Duodenal mucosa (tissue), 2 donors: Measurements from ENCODE around the gene FPGS.
A peak's percentile ranks its signal among the peaks of the same experiment; 100 is the strongest.
"Not testable (repeated sequence)": the region's sequence is repeated elsewhere in the genome, so short reads cannot be mapped to it uniquely, and the experiment has no call there.

Experiments
- H3K27ac ChIP-seq: one replicate; pipeline ENCODE4 v1.7.0; 2013; ENCODE audit warnings: low read depth, low read length
- H3K27me3 ChIP-seq, 2 donors: one replicate each; pipeline ENCODE4 v1.7.0; 2013; ENCODE audit warnings: low read length in 2 of 2, control low read depth in 1 of 2; ENCODE audit not compliant: insufficient read depth in 2 of 2, control insufficient read depth in 1 of 2
- H3K36me3 ChIP-seq, 2 donors: one replicate each; pipeline ENCODE4 v1.7.0; 2013; ENCODE audit warnings: low read length in 2 of 2, control low read depth in 1 of 2; ENCODE audit not compliant: insufficient read depth in 2 of 2, control insufficient read depth in 1 of 2
- H3K4me1 ChIP-seq, 2 donors: one replicate each; pipeline ENCODE4 v1.7.0; 2013; ENCODE audit warnings: low read length in 2 of 2, control low read depth in 1 of 2; ENCODE audit not compliant: insufficient read depth in 2 of 2, control insufficient read depth in 1 of 2
- H3K4me3 ChIP-seq, 2 donors: one replicate each; pipeline ENCODE4 v1.7.0; 2013; ENCODE audit warnings: low read length in 2 of 2, low read depth in 1 of 2
- H3K9ac ChIP-seq, 2 donors: one replicate each; pipeline ENCODE4 v1.7.0; 2013; ENCODE audit warnings: low read length in 2 of 2, low read depth in 1 of 2
- H3K9me3 ChIP-seq, 2 donors: one replicate each; pipeline ENCODE4 v1.7.0; 2013; ENCODE audit warnings: low read length in 2 of 2, control low read depth in 1 of 2; ENCODE audit not compliant: control insufficient read depth in 1 of 2

The FPGS gene

DNA sequence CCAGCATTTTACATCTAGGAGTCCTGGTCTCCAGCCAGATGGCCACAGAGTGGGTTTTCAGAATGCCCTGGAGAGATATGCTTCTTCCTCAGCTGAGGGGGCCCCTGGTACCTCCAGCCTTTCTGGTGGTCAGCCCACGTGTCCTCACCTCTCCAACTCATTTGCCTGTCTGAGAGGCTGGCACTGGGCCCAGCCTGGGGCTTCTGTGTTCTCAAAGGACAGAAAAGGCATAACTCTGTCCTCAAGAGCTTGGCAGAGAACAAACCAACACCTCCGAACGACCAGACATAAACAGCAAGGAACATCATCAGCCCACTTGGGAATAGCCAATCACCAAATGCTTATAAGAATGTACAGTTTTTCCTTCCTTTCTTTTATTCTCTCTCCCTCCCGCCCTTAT lies 34.7 kb downstream of the FPGS start:
- Histone ChIP-seq H3K4me1 (peaks cover 30 to 34% of the 10 kb centered on the region in 2 donors), H3K36me3 (peaks cover 3% of the 10 kb centered on the region in 2 donors), H3K4me3 (no peak overlapping the region), H3K27me3 (no peaks in the 10 kb centered on the region), H3K27ac (peak overlapping the region; percentile 84), H3K9ac (no peak overlapping the region), H3K9me3 (no peaks in the 10 kb centered on the region)

DNA sequence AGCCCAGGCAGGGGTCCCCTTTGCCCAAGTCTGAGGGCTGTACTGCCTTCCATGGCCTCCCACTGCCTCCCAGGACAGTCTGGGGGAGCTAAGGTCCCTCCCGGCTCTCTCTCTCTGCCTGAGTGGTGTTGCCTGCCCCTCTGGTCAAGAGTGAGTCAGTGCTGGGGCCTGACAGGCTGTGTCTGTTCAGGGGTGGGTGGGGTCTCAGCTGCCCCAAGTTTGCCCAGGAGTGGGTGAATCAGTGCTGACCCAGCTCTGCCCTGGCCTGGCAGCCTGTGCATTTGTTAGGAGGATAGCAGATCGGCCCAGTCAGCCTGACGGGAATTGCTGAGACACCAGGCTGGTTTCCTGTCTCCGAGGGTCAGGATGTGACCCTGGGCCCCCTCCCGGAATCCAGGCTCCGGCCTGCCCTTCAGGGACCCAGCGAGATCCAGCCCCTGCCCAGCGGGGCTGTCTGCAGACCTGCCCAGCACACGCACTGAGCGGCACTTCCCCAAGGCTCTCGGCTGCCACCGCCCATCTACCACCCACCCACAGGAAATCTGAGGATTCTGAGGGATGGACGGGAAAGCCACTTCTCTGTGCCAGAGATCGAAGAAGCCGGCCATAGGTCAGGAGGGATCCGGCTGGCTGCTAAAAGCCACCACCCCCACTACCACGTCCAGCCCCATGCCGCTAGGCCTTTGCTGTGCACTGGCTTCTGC lies 35.8 kb downstream of the FPGS start:
- Histone ChIP-seq H3K4me3 (no peak overlapping the region), H3K9me3 (no peaks in the 10 kb centered on the region), H3K36me3 (peaks cover 3 to 8% of the 10 kb centered on the region in 2 donors), H3K27me3 (no peaks in the 10 kb centered on the region), H3K9ac (peak overlapping the region in 1 of 2 donors; percentile 25), H3K4me1 (peaks cover 30 to 34% of the 10 kb centered on the region in 2 donors), H3K27ac (peak overlapping the region; percentile 84)

DNA sequence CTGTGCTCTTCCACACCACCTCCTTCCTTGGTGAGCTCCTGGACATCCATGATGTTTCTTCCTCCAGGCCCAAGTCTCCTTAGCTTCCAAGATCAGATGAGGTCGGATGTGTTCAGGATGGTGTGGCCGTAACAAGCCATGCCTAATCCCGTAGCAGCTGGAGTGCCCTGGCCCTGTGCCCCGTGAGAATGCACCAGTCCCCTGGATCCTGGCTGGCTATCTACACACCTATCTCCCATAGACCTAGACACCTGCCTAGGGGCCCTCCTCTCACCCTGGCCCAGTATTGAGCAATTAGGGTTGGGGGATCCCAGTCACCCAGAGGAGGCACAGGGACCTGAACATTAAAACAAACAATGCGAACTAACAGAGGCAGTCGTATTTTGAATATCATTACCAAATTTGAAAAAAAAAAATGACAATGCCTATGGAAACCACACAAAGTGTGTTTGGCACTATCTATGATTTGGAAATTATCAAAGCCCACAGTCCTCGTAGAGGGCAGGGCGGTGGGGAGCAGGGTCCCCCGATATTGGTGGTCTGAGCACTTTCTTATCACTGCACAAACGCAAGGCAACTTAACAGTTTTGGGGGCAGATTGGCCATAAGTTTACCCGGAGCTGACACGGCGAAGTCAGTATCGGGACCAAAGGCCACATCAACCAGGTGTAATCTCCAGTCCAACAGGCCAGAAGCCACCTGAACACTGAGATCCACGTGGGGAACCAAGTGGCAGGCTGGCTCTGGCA lies 38.6 kb downstream of the FPGS start:
- no peaks in the 10 kb centered on the region for H3K27me3 ChIP-seq
- peaks cover 24 to 35% of the 10 kb centered on the region in 2 donors for H3K4me1 ChIP-seq
- H3K36me3 ChIP-seq, result peaks cover 3 to 8% of the 10 kb centered on the region in 2 donors
- H3K9ac ChIP-seq, result no peak overlapping the region
- H3K9me3 ChIP-seq, result no peaks in the 10 kb centered on the region
- no peak overlapping the region for H3K27ac ChIP-seq
- no peak overlapping the region for H3K4me3 ChIP-seq

DNA sequence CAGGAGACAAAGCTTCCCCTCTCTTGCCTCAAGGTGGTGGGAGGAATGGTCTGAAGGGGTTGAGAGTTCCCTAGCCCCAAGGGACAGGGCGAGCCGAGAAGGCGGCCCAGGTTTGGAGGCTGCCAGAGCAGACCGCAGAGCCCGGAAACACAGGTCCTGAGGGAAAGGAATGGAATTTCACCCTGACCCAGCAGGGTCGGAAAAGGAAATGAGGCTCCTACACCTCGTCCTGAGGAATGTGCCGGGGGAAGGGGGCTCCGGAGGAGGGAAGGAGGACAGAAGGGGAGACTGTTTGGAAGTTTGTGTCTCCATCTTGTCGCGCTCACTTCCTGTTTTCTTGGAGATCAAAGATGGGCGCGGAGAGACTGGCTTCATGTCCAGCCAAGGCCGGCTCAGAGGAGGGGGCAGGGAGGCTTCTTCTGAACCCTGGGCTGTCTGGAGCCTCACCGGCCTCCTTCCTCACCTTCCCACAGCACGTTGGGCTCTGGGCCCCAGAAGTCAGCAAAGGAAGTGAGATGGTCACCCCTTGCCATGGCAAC lies 42.2 kb downstream of the FPGS start:
- Histone ChIP-seq H3K9ac (peak overlapping the region in 1 of 2 donors; percentile 25), H3K4me3 (no peak overlapping the region), H3K36me3 (peaks cover 3 to 4% of the 10 kb centered on the region in 2 donors), H3K27me3 (no peaks in the 10 kb centered on the region), H3K4me1 (peaks cover 0 to 15% of the 10 kb centered on the region in 2 donors), H3K27ac (peak overlapping the region; percentile 67), H3K9me3 (peaks cover 9 to 14% of the 10 kb centered on the region in 2 donors)

DNA sequence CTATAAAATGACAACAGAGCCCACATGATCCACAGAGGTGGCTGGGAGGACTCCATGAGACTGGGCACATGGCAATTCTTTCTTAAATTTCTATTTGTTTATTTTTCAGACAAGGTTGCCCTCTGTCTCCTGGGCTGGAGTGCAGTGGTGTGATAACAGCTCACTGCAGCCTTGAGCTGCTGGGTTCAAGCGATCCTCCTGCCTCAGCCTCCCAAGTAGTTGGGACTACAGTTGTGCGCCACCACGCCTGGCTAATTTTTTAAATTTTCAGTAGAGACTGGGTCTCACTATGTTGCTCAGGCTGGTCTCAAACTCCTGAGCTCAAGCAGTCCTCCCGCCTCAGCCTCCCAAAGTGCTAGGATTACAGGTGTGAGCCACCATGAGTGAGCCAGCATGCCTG lies 42.9 kb downstream of the FPGS start:
- not testable (repeated sequence) for H3K4me3 ChIP-seq, H3K9ac ChIP-seq, H3K36me3 ChIP-seq, H3K27me3 ChIP-seq
- peaks cover 9 to 14% of the 10 kb centered on the region in 2 donors for H3K9me3 ChIP-seq
- peak overlapping the region; percentile 67 for H3K27ac ChIP-seq
- peaks cover 0 to 18% of the 10 kb centered on the region in 2 donors for H3K4me1 ChIP-seq

DNA sequence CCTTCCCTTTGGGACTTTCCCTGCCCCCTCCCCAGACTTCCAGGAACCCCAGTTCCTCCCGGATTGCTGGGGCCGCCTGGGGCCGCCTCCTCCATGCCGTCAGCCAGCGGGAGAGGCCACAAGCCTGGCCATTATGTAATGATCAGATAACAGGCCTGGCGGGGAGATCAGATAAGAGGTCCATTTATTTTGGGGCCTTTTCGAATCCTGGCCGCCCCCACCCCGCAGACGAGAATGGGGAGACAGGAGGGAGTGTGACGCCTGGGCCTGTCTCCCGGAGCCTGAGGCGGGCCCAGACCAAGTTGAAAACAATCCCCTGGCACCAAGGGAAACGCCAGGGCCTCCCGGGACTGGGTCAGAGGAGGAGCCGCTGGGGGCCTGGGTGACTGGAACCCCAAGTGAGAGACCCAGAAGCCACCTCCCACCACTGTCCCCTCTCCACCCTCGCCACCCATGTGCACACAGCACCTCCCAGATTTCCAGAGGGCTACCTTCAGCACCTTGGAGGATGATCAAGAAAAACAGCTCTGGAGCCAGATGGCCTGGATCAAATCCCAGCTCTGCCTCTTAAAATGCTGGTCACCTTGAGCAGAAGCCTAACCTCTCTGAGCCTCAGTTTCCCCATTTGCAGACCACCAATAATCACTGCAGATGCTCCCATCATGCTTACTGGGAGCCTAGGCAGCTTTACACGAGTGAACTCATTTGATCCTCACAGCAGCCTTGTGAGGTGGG lies 43.9 kb downstream of the FPGS start:
- Histone ChIP-seq H3K36me3 (peaks cover 3 to 4% of the 10 kb centered on the region in 2 donors), H3K4me3 (no peak overlapping the region), H3K27ac (no peak overlapping the region), H3K4me1 (peaks cover 0 to 18% of the 10 kb centered on the region in 2 donors), H3K9ac (no peak overlapping the region), H3K27me3 (no peaks in the 10 kb centered on the region), H3K9me3 (peaks cover 9 to 14% of the 10 kb centered on the region in 2 donors)

DNA sequence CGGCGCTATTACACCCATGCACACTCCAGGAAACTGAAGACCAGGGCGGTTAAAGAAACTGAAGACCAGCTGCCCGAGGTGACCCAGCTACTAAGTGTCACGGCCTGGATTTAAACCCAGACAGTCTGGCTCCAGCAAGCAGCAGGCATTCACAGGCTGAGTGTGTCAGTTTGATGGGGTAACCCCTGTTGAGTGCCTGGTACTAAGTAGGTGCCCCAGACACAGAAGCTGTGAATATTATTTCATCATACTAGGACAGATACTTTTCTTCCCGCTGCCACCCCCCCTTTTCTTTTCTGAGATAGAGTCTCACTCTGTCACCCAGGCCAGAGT lies 44.5 kb downstream of the FPGS start:
- H3K4me3 ChIP-seq, result no peak overlapping the region

DNA sequence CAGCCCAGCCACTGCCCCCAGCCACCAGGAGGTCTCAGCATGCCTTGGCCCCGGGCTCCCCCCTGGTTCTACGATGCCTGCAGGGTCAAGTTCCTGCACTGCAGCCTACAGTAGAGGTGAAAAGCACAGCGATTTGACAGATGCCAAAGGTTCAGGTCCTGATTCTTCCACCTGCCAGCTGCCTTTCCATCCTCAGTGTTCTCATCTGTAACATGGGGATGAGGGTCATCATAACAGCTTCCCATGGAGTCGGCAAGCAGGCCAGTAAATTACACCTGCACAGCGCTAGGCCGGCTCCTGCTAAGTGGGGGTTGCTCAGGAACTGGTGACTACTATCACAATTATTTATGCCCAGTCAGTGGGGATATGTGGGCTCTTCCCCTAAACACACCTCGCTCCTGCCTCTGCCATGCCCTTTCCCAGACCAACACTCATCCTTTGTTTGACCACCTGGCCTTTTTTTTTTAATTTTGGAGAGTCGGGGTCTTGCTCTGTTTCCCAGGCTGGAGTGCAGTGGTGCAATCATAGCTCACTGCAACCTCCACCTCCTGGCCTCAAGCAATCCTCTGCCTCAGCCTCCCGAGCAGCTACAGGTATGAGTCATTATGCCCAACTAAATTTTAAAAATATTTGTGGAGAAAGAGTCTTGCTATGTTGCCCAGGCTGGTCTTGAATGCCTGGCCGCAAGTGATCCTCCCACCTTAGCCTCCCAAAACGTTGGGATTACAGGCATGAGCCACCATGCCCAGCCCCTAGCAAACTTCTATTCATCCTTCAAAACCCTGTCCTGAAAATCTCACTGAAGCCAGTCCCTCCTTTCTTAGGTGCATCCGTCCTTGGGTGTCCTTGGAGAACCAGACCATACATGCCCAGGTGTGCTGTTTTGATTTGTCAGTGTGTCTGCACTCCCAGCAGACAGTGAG lies 45.4 kb downstream of the FPGS start:
- no peak overlapping the region for H3K4me3 ChIP-seq
- H3K9ac ChIP-seq, result no peak overlapping the region
- H3K9me3 ChIP-seq, result peaks cover 9 to 14% of the 10 kb centered on the region in 2 donors
- H3K27me3 ChIP-seq, result no peaks in the 10 kb centered on the region
- H3K36me3 ChIP-seq, result peaks cover 0 to 1% of the 10 kb centered on the region in 2 donors
- H3K27ac ChIP-seq, result no peak overlapping the region
- peaks cover 0 to 18% of the 10 kb centered on the region in 2 donors for H3K4me1 ChIP-seq

More for the DNA sequence above, 44.5 kb downstream of the FPGS start:
- Histone ChIP-seq H3K27ac (no peak overlapping the region), H3K36me3 (peaks cover 0 to 4% of the 10 kb centered on the region in 2 donors), H3K9me3 (peaks cover 9 to 14% of the 10 kb centered on the region in 2 donors), H3K9ac (no peak overlapping the region), H3K4me1 (peaks cover 0 to 18% of the 10 kb centered on the region in 2 donors), H3K27me3 (no peaks in the 10 kb centered on the region)

DNA sequence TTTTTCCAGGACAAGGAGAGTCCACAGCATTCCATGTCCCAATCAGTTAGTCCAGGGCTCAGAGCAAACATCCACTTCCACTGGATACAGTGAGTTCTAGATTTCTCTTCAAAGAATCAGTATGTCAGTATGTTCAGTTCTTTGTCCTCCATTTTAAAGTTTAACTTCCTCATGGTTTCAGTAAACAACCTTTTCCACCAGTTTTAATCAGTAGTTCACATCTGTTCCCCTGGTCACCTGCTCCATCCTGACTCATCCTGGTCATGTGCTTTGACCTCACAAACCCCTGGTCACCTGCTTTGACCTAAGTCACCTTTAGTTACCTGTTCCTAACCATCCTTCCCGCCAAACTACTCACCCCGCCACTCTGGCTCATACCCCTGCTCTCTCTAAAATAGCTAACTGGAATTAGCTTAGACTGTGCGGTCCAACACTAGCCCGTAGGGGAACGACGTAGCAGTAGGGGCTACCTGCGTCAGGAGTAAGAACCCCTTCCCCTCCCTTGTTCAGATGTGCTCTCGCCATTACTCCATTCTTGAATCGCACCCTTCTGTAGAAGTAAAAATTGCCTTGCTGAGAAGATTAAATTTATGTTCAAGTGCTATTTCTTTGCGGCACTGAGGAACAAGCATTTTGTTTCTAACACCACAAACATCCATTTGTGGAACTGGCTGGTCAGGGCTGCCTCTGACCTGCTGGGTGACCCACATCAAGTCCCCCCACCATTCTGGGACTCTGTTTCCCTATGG lies 46.2 kb downstream of the FPGS start:
- H3K4me3 ChIP-seq, result no peak overlapping the region
- H3K27ac ChIP-seq, result no peak overlapping the region
- H3K36me3 ChIP-seq, result no peaks in the 10 kb centered on the region

More for the DNA sequence above, 46.2 kb downstream of the FPGS start:
- H3K9me3 ChIP-seq, result peaks cover 9 to 14% of the 10 kb centered on the region in 2 donors
- peaks cover 0 to 18% of the 10 kb centered on the region in 2 donors for H3K4me1 ChIP-seq
- H3K27me3 ChIP-seq, result no peaks in the 10 kb centered on the region
- H3K9ac ChIP-seq, result no peak overlapping the region
